HL-60/S4 treated with retinoic acid at 250 ng/mL for 4 days and 3 days (cell line): Measurements from ENCODE around the gene HMGB4.

Experiments
- in situ Hi-C: fragments of 300-500 bp; cut with MboI; formaldehyde crosslinking; loops from 2 replicates; pipeline ENCODE4 v1.7.0; 2022; ENCODE audit warnings: low sequenced_read_pairs

Gene HMGB4, protein sequence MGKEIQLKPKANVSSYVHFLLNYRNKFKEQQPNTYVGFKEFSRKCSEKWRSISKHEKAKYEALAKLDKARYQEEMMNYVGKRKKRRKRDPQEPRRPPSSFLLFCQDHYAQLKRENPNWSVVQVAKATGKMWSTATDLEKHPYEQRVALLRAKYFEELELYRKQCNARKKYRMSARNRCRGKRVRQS

DNA sequence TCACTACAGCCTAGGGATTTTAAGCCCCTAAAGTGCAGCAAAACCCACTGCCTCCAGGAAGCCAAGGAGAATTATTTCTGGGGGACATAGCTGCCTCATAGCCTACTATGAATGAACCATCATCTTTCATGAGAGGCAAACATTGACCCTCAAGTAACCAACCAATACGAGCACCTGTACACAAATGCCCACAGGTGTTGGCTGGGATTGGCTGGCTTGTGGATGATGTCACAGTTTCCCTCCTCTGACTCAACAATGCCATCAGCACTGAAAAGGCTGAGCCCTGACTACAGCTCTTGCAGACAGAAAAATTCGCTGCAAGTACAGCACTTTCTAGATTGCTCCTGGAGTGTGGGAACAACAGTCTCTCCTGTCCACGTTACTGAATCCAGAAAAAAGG lies at the start of gene HMGB4:
Gene HMGB4, plus strand, starts transcription at position 301 of the 400 bp plus-strand sequence. CDS start 113 bp downstream, outside the sequence.
- in situ Hi-C loops, result no loop called here

DNA sequence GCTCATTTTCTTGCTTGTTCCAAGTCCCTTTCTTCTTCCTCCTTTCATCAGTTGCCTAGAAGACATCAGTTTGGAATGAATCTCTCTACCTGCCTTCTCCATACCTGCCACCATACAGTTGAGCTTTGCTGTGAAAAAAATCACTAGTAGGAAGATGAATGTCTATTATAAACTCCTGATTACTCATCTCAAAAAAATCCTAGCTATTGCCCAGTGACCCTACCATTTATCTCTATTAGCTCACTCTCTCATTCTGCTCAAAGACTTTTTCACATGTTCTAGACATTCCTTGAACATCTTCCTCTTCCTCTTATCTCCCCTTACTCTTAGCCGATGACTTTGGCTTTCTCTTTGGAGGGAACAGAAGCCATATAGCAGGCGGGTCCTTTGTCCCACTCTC lies 49.7 kb upstream of the HMGB4 start:
- in situ Hi-C loops, result no loop called here

DNA sequence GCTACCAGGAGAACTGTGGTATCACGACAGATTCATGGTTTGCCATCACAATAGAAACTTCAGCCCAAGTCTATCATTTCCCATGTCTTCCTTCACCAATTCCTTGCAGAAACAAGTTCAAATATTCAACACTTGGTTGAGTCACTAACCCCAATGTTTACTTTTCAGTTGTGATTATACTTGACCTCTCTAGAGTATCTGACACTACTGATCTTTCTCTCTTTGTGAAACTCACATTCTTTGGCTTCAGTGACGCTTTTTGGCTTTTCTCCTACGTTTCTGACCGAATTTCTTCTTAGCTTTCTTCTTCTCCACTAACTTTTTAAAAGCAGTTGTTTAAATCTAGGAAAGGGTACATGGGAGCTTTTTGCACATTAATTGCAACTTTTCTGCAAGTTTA lies 48.8 kb upstream of the HMGB4 start:
- in situ Hi-C loops, result no loop called here

DNA sequence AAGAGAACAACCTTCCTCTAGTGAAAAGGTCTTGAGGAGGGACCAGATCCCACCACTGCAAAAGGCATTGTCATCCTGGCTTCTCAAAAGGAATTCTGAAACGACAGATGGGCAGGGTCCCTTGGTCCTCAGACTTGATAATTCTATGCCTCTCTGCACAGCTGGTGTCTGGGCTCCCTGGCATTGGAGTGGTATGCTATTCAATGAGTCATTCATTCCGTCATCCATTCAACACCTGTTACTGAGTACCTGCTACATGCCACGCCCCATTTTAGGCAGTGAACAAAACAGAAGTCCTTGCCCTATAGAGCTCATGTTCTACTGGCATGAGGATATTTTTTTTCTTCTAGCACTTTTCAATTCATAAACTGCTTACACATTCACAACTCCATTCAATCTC lies 45.8 kb upstream of the HMGB4 start:
- in situ Hi-C loops, result no loop called here

DNA sequence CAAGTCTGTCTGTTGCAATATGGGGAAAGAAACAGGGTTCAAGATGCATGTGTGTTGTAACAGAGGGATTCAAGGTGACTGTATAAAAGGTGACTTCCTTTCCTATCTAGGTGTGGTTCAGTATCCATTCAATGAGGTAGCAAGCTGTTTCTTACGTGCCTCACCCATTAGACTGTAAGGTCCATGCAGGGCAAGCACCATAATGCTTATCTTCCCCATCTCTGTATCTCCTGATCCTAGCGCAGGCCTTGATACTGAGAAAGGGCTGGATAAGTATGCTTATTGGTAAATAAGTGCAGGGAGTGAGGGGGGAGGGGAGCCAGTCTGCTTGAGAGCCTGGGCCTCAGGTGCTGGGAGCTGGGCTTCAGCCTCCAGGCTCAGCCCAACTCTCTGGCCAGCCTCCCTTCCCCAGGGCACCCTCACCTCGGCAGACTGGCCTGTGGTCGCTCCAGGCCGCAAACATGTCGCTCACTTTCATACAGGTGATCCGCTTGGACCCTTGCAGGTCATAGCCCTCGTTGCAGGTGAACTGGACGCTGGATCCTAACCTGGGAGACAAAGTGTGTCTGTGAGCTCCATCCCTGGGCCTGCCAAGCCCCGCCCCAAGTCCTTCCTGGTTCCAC lies 44.5 kb upstream of the HMGB4 start:
- in situ Hi-C loops, result no loop called here

DNA sequence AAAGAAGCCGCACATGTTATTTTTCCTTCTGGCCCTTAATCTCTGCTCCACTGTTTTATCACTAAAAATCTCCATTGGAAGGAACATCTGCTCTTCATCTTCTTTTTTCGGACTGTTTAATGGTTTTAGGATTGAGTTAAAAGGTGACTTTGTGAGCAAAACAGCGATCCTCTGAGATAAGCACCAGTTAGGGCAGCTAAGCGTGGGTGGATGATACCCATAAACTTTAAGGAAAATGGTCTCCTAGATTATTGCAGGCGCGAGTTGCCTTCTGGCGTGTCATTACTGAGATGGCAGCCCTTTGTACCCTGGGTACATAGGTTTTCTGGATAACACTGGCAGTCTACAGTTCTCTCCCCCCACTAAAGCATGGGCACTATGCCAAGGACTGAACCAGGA lies 44.0 kb upstream of the HMGB4 start:
- in situ Hi-C loops, result no loop called here

DNA sequence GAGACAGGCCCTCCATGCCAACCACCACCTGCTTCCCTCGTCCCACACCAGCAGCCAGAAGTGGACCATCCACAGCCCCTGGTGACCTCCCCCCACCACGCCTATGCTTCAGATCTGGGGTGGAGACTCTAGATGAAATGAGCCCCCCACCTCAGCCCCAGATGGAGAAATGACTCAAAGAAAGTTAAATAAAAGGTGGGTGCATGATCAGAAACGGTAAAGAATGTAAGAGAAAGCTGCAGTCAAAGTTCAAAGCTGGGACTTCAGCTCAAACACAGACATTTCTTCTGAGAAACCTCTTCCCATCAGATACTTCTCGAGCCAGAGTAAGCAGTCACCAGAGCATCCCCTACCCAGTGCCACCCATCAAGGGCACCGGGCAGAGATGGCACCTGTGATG lies 43.1 kb upstream of the HMGB4 start:
- in situ Hi-C loops, result no loop called here

DNA sequence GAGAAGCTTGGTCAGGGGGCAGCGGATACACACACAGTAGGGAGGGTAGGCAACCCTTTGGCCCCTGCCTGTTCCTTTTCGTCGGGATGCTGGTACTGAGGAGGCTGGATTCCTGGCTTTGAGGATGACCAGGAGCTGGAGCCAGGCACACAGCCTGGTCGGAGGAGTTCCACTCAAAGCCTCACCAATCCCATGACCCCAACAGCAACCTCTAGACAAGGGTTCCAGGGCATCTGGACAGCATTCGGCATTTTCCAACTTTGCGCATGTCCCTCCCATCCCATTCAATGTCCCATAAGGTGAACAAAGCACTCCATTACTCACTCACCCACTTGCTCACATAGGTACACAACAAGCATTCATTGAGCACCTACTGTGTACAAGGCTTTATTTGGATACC lies 42.6 kb upstream of the HMGB4 start:
- in situ Hi-C loops, result no loop called here

DNA sequence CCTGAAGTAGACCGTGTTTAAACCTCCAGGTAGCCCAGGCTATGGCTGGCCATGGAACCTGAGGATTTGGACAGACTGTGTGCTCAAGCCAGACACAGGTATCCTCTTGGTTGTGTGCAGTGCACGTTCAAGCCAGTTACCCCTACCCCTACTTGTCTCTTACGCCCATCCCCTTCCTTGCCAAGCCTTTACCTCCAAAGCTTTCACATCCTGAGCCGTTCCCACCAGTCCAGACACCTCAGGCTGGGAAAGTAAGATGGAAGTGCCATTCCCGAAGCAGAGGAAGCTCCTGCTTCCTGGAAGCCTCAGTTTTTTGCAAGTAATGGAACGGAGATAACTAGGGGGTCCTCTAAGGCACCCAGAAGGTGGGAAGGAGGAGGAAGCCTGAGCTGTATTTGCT lies 41.5 kb upstream of the HMGB4 start:
- in situ Hi-C loops, result no loop called here

DNA sequence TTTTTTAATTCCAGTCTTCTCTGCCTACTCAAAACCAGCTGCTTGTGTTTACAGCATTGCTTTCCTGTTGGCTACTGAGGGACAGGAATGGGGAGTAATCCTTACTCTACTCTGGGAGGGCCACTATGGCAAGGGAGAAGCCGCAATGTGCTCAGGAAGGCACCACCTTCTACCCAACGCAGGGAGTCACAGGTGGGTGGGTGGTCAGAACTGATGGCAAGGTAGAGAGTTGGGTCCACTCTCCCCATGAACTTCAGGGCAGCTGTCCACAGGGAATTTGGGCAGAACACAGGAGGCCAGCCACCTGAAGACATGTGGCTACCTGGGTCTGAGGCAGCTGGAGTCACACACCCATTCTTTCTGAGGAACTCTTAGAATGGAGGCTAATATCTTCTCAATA lies 40.5 kb upstream of the HMGB4 start:
- in situ Hi-C loops, result no loop called here

DNA sequence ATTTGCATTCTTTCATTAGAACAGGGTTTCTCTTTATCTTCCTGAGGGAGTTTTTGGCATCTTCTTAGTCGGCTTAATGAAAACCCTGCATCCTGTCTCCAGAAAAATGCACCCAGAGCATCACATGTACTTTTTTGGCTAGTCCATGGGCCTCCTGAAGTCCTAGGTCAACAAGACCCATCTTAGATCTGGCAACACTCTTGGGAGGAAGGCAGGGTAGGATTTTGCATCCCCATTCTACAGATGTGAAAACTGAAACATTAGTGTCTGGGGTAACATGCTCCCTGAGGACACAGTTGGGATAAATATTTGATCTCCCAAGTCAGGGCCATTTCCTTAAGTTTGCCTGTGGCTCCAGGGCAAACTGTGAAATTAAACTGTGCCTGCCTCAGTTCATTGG lies 40.0 kb upstream of the HMGB4 start:
- in situ Hi-C loops, result no loop called here

DNA sequence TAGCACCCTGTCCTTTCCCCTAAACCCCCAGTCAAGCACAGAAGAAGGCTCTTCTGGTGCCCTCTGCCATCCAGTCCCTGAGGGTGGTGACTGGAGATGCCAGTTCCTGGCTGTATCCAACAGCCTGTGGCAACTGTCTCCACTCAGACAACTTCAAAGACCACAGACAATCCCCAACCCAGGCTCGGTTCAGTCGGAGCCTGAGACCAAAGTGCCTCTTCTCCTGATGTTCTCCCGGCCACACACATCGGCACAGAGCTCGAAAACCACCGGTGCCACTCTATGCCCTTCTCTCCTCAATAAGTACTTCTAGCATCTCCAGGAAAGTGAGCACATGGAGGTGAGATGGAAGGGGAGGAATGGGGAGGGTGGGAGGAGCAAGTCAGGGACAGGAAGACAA lies 39.6 kb upstream of the HMGB4 start:
- in situ Hi-C loops, result no loop called here

DNA sequence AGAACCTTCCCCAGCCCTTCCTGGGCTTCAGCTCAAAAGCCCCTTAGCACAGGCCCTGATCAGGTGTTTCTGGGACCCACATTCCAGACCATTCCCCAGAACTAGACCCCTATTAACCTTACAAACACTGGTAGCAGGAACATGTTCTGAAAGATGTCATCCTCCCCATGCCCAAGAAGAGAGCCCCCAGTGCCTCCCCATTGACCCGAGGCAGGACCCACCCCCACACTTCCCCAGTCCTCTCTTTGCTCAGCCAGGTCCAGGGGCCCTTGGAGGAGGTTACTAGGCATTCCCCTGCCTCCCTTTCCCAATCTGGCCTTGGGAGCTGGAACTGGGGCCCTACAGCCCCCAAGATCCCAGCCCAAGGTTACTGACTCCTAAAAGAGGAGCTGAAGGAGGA lies 38.9 kb upstream of the HMGB4 start:
- in situ Hi-C loops, result no loop called here

DNA sequence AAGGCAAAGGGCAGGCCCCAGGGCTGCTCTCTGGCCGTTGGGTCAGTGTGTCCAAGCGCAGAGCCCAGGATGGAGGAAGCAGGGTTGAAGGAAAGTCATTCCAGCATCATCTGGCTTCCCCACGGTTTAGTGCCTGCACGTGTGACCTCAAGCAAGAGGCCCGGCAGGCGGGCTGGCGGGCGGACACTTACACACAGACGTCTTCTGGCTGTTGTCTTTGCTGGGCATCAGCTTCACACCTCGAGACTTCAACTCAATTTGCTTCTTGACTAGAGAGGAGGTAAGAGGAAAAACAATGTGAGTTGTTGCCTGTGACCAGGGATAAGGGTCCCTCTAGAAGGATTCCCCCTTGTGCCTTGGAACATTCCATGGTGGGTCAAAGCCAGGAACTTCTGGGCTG lies 38.4 kb upstream of the HMGB4 start:
- in situ Hi-C loops, result no loop called here

DNA sequence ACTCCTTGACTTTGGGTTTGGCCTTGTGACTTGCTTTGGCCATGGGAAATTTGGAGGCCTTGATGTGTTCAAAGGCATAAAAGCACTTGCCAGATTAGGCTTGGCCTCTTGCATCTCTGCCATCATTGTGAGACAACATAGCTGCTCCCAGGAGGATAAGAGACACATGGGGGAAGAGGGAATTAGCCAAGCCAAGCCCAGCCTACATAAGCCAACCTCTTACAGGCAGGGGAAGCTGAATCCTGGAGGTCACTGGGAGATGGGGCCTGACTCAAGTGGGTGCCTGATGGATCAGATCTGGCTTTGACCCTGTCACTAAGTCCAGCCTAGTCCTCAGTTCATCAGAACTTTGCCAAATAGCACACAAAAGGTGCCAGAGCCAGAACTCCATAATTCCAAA lies 37.6 kb upstream of the HMGB4 start:
- in situ Hi-C loops, result no loop called here

DNA sequence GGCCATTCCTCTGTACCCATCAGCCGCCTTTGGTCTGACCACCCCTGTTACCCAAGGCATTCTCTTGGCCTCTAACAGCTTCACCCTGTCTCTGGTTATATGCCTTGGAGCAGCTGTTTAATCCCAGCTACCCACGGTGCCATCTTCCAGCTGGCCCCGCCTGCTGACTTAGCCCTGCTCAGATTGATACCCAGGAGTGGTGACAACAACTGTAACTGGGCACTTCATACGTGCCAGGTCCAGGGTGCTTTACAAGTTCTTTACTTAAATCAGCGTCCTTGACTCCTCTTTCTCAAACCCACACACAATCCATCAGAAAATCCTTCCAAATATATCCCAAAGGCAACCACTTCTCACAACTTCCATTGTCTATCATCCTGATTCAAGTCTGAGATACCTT lies 37.2 kb upstream of the HMGB4 start:
- in situ Hi-C loops, result no loop called here

DNA sequence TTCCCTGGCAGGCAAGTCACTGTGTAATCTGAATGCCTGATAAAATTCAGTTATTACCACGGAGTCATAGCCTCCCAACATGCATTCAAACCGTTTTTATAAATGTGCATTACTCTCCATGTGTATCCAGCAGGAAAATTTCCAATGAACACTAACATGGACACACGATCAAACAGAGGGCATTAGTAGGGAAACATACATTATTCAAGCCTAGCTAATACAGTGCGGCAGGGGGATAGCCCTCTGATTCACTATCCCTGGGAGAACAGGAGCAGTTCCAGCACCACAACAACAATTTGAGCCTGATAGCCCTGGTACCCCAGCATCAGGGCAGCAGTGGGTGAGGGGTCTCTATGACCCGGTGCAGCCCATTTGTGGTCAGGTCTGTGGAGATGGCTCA lies 35.8 kb upstream of the HMGB4 start:
- in situ Hi-C loops, result no loop called here

DNA sequence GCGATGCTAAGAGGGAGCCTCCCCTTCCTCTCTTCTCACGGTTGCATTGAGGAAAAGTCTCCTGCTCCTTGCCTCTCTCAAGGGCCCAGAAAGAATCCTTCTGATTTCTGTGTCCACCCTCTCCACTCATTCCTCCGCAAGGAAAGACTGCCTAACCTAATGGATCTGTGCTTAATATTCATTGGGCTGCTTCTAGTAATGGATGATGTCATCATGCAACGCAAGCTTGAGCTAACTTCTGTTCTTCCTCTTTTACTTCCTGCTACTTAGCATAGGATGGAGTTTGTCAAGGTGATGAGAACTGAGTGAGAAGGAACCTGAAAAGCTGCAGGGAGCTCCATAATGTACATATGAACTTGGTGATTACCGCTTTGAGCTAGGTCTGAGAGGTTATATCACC lies 35.2 kb upstream of the HMGB4 start:
- in situ Hi-C loops, result no loop called here

DNA sequence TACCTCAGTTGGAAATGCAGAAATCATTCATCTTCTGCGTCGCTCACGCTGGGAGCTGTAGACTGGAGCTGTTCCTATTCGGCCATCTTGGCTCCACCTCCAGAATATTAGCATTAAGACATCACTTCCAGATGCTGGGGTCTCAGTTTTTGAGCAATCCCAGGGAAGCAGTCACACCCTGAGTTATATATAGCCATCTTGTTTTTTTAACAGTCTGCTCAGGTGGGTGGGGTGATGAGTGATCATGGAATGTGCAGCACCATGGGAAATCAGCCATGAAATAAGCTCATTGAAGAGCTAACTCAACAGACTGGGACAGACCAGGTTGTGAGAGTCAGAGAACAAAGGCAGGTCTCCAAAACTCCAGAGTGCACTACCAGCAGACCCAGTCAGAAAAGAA lies 27.0 kb upstream of the HMGB4 start:
- in situ Hi-C loops, result no loop called here

DNA sequence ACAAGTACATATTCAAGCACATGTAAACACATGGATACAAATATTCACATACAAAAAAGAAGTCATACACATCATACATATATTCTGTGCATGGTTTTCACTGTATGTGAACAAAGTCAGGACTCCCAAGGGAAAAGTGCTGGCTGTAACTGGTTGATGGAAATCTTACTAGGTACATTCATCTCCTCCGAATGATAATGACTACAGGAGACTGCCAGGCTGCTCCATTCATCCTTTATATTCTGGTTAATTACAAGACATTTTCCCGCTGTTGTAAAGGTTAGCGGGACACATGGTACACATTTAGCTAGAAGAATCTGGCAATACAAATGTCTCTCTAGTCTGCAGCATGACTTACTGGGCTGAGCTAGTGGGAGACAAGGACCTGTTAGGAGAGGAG lies 26.2 kb upstream of the HMGB4 start:
- in situ Hi-C loops, result no loop called here

DNA sequence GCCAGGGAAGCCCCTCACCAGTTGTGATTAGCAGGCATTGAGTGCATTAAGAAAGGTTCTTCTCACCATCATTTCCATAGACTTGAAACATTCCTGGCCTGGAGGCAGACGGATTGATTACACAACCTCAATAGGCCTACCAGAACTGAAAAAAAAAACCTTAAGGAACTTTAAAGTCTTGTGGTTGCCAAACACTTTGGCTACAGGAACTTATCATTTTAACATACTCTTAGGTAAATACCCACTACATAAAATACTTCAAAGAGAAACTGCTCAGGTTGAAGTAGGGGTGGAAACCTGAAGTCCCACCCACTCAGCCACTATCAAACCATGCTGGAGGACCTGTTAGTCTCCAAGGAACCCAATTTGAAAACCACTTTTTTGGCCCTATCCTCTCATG lies 22.4 kb upstream of the HMGB4 start:
- in situ Hi-C loops, result no loop called here

DNA sequence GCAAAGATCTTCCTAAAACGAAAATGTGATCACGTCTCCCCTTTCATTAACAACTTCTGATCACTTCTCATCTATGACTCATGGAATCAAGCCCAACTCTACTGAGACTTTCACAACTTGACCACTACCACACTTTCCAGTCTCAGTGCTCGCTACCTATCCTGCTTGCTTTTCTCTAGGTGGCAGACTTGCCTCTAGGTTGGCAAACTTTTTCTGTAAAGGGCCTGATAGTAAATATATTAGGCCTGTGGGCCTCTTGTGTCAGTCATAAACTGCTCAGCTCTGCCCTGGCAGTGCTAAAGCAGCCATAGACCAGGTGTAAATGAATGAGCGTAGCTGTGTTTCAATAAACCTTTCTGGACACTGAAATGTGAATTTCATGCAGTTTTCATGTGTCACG lies 21.5 kb upstream of the HMGB4 start:
- in situ Hi-C loops, result no loop called here

DNA sequence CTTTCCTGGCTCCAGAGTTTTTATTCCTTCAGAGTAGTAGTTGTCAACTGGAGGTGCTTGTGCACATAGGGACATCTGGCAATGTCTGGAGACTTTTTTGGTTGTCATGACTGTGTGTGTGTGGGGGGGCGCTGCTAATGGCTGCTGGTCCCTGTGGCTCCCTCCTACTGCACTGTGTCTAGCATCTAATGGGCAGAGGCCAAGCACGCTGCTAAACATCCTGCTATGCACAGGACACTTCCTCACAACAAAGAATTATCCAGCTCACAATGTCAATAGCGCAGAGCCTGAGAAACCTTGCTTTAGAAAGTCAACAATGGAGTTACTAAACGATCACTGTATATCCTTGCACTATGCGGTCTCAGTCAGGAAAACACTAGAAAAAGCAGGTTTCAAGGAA lies 19.7 kb upstream of the HMGB4 start:
- in situ Hi-C loops, result no loop called here
